ENCODE measurements around the gene ATP5PO.
A peak's percentile ranks its signal among the peaks of the same experiment; 100 is the strongest.
"Not testable (repeated sequence)": the region's sequence is repeated elsewhere in the genome, so short reads cannot be mapped to it uniquely, and the experiment has no call there.

ATP5PO gene

DNA sequence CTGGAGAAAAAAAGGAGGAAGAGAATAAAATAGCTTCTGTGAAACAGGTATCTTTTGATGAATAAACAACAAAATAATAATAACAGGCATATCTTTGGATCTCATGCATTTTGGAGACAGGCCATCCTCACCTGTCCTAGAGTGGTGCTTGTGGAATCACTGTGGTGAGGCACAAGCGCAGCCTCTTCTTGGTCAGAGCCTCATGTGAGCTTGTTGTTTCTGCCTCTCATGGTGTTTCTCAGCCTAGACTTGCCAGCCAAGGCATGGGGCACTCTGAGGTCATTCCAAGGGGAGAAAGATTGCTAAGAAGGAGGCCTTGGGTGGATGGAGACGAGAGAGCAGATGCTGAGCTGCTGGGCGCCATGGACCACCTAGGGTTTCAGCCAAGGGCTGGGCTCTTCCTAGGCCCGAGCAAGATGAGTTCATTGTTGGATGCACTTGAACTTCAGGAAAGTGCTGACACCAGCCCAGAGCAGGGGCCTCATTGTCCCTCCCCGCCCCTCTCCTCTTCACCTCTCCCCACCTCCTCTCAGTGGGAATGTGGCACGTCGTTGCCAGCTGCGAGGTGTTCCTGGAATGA lies 49.5 kb downstream of the ATP5PO start:
- DNase-seq = no peak

DNA sequence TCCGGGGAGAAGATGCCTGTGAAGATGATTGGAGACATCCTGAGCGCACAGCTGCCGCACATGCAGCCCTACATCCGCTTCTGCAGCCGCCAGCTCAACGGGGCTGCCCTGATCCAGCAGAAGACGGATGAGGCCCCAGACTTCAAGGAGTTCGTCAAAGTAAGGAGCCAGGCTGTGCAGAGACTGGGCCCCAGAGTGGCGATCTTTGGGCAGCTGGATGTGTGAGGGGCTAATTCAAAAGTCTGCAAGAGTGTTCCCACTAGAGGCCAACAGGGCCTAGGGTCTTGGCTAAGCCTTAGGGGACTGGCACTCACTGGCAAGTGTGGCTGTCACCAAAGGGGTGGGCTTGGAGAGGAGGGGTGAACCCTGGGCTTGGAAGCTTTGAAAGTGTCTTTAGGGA lies 50.4 kb downstream of the ATP5PO start:
- no peak for DNase-seq

DNA sequence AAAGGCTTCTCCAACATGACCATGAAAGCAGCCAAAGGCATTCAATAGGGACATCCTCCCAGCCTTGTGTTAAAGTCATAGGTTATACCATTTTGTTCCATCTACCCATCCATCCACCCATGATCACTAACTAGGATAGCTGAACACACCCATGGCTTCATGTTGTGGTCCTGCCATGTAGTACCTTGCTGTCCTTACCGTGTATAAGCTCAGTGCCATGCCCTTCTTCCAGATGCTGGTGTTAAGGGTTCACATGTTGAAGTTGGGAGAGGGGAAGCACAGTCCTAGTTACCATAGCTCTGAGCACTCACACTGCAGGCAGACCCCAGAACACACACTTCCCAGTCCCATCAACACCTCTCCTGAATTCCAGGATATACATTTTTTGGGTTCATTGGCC lies 51.5 kb downstream of the ATP5PO start:
- no peak for DNase-seq

DNA sequence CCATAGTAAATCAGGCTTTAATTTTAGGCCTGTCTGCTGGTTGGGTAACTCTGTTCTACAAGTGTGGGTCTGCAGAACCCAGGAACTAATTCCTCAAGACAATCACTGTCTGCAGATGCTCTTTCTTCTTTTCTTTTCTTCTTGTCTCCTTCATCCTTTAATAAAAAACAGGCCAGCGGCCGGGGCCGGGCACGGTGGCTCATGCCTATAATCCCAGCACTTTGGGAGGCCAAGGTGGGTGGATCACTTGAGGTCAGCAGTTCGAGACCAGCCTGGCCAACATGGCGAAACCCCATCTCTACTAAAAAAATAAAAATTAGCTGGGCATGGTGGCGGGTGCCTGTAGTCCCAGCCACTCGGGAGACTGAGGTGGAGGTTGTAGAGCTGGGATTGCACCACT lies 52.4 kb downstream of the ATP5PO start:
- DNase-seq = not testable (repeated sequence)

DNA sequence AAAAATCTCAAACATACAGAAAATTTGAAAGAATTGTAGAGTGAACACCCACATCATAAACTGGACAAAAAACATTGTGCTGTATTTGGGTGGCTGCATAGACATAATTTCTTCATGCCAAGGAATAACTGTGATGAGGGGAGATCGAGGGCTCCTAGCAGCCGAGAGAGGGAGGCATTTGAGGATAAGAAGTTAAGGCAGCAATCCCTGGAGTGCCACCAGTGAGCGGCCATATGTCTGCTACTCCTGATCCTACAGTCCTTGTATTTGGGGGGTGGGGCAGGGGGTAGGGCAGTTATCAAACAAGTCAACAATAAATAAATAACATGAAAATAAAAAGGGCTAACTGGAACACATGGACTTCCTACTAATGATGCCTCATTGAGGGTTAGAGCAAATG lies 54.5 kb downstream of the ATP5PO start:
- DNase-seq = no peak

DNA sequence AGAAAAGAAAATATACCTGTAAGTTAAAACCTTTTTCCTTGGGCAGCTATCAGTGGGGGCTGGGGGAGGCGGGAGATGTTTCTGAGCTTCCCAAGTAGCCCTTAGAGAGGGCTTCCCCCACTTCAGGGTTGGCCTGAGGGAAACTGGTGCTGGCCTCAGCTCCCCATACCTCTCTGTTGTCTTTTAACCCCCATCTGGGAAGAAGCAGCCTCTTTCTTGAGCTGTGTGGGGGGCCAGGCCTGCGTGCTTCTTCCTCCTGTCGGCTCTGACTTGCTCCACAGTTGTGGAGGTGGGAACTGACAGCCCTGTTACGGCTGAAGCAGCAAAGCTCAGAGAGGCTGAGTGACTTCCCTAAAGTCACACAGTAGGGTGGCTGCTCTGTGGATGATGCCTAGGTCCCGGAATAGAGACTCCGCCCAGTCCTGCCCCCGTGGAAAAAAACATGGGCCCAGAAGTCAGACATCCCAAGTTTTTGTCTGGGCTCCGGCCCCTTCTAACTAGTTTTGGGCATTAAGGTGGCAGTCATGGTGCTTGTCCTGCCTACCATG lies 55.2 kb downstream of the ATP5PO start:
- no peak for DNase-seq

DNA sequence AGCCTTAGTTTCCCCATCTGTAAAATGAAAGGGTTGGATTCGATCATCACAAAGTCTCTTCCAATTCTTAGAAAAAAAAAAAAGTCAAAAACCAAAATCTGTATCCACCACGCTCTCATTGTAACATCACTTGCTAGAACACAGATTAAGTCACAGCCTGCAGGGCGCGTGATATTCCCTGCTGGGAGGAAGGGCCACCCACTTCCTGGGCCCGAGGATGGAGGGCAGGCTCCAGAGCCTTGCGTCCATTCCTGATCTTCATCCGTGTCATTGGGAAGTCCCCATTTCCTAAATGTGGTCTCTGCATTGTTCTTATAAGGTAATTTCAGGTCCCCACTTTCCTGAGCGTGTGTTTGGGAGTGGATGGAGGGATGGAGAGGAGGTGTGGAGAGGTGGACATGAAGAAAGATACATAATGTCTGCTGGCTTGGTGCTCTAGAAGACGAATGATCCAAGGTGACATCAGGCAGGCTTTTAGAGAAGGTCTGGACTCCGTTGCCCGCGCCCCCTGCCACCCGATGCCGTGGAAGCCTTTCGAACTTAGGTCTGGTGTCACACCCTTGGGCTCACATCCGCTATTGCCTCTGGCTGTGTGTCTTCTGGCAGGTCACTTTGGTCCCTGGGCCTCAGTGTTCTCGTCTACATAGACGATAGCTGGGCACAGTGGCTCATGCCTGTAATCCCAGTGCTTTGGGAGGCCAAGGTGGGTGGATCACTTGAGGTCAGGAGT lies 56.1 kb downstream of the ATP5PO start:
- DNase-seq = no peak

DNA sequence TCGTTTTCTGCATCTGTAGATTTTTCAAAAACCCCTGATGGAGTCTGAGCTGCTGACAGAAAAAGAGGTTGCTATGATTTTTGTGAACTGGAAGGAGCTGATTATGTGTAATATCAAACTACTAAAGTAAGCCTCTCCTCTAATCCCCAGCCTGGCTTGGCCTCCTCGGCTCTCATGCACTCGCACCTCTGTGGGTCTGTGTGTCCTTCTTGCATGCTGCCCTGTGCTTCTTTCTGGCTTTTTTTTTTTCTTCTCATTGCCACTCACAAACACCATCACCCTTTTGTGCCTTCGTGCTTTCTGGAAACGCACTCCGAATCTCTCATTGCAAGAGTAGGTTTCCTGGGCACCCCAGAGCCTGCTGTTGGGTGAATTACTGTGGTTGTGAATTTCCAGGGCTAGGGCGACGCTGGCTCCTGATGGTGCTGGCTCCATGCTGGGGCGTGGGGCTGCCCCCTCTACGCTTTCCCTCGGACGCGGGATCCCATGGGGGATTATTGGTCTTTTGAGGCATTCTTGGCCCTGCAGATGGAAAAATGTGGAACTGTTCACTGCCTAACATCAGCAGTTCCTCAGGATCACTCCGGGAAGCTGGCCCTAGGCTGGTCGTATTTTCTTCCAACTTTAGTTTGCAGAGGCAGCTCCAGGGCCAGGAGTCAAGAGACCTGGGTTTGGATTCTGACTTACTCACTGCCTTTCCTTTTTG lies 56.8 kb downstream of the ATP5PO start:
- DNase-seq = no peak

DNA sequence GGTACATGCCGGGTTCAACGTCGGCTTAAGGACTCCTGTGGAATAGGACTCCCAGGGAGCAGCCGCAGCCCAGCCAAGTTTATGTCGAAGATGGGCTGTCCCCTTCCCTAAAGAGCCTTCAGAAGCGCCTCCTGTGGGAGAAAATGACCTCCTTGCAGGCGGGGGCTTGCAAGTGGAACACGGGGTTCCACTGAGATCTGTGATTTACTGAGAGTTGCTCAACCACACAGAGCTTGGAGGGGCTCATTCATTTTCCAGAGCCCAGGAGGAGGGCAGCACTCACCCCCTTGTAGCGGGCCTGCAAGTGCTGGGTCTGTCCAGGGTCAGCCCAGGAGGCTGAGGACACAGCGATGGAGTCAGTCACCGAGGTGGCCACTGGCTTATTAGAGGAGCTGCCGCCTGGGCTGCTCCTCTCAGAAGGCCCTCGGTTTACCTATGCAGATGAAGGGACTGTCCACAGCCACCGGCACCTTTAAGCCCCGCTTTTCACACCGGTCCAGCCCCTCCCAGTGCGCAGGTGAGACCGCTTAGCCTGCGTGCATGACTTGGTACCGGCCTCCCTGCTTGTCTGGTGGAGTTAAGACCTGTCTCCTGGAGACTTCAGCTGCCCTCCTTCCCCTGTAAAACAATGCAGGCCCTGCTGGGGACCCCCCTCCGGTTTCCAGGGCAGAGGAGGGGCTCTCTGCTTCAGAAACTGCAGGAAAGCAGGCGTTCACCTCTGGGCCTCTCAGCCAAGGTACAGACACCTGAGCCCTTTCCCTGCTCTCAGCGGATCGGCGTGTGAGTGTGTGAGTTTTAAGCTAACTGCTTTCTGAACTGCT lies 57.5 kb downstream of the ATP5PO start:
- no peak for DNase-seq

DNA sequence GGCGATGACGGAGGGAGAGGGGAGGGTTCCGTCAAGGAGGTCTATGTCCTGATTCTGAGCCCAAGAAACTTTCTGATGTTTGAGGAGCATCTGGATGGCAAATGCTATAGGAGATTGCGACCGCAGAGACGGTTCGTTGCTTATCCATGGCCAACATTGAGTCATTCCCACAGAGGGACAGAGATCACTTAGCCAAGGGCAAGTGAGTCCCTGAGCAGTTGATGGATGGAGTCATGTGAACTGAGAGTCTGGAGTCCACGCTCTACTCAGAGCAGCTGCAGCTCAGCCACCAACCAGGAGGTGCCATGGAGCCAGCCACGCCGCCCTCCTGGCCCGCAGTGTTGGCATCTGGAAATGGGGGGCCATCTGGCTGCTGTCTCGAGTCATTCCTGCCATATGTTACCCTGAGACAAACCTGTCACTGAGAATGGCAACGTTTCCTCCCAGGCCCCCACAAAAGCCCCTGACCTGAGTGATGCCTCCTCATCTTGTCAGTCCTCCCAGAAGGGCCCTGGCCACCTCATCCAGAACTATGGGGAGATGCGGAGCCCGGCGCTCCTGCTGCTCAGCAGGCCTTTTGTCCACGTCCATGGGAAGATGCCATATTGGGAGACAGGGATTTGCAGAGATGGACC lies 58.6 kb downstream of the ATP5PO start:
- DNase-seq = peak; percentile 65

DNA sequence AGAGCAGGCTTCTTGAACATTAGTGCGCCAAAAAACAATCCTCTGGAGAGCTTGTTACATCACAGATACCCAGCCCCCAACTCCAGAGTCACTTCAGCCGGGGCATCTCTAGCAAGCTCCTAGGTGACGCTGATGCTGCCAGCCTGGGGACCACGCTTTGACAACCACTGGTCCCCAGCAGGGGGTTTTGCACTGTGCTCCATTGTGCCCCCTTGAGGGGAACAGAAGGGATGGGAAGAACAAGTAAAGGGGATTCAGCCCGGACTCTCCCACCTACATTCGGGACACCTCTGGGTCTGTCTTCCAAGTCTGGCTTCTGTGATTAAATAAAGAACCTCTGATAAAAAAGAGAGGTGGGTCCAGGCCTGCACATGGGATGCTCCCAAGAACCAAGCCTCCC lies 60.4 kb downstream of the ATP5PO start:
- no peak for DNase-seq

DNA sequence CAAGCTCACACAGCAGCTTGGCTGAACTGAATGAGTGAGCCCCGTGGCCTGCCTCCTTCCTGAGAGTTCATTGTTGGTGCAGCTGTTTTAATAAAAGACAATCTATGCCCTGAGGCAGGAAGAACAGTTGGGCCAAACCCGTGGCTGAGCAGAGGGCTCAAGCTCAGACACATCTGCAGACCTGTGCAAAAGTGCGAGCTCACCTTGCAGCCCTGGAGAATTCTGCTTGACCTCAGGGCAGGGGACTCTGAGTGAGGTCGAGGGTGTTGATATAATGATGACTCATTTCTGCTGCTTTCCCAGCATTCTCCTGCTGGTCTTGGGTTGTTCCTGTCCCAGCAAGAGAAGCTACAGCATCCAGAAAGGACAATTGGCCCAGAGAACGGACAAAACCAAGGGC lies 61.0 kb downstream of the ATP5PO start:
- no peak for DNase-seq
